ENCODE measurements around the gene FAM222B.
A peak's percentile ranks its signal among the peaks of the same experiment; 100 is the strongest.
"Not testable (repeated sequence)": the region's sequence is repeated elsewhere in the genome, so short reads cannot be mapped to it uniquely, and the experiment has no call there.

FAM222B gene

DNA sequence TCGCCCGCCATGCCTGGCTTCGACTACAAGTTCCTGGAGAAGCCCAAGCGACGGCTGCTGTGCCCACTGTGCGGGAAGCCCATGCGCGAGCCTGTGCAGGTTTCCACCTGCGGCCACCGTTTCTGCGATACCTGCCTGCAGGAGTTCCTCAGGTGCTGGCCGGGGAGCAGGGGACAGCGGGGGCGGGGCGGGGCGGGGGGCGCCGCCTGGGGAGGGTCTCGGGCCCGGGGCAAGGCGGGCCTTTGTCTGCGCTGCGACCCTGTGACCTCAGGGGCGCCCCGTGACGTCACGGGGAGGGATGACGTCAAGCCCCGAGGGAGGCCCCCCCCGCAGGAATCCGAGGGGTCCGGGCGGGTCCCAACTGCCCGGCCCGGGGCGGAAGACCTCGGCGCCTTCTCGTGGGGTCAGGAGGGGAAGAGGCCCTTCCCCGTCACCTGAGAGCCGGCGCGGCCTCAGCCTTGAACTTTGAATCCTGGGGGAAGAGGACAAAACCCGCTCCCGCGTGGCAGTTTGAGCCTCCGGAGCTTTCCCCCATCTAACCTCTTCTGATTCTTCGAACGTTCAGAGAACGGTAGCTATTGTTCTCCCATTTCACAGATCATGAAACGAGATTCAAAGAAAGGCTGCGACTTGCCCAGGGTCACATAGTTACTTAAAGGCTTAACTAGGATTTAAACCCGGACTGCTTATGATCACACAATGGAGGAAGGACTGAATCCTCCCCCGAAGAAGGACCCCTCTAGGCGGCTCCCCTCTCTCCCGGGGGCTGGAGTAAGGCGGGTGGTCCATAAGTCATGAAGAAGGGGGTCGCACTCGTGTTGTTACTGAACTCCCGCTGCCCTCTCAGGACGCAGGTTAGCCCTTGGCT is 98.3 kb downstream of the FAM222B start:
- peak; percentile 56 for DNase-seq

- DNase-seq = peak; percentile 97
Measured at GRCh38 chr17:28743243-28744103, 99.1 kb downstream of the FAM222B start, which contains the start of gene TRAF4. TRAF4 (plus strand) TSS chr17:28744011; CDS start chr17:28744113, 102 bp downstream.

DNA sequence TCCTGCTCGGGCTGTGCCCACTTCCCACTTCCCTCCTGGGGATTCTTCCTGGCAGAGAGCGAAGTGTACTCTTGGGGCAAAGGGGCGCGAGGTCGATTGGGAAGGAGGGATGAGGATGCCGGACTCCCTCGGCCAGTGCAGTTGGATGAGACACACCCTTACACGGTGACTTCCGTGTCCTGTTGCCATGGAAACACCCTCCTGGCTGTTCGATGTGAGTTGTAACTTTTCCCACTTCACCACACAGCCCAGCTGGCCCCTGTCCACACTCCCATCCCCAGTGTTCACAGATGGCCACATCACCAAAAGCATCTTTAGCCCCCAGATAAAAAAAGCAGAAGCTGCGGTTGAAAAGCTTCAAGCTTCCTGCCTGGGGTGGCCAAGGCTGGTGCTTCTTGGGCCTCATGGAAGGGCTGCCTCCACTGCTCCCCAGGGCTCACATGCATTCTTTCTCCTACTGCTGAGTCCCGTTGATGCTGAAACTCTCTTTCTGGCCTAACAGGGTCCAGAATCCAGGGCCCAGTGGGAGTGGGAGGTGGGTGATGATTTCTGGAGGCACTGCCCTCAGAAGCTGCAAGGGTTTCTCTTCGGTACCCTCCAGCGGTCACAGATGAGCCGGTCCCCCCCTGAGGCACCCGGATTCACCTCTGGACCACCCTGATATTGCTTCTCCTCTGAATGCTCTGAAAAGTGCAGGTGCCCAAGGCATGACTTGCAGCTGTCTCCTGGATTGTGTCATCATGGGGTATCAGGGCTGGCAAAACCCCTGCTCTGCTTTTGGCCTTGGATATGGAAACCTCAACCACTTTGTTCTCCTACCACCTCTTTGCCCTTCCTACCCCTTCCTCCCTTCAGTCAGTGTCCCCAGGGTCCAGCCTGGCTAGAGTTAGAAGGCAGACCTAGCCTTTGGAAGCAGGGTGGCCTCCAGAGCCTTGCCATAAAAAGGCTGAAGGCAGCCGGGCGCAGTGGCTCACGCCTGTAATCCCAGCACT is 100.9 kb downstream of the FAM222B start:
- DNase-seq = no peak

GRCh38 chr17:28740406-28741357 is 101.9 kb downstream of the FAM222B start:
- DNase-seq = no peak

- DNase-seq = no peak
Measured at GRCh38 chr17:28738680-28739384, 103.8 kb downstream of the FAM222B start.

DNA sequence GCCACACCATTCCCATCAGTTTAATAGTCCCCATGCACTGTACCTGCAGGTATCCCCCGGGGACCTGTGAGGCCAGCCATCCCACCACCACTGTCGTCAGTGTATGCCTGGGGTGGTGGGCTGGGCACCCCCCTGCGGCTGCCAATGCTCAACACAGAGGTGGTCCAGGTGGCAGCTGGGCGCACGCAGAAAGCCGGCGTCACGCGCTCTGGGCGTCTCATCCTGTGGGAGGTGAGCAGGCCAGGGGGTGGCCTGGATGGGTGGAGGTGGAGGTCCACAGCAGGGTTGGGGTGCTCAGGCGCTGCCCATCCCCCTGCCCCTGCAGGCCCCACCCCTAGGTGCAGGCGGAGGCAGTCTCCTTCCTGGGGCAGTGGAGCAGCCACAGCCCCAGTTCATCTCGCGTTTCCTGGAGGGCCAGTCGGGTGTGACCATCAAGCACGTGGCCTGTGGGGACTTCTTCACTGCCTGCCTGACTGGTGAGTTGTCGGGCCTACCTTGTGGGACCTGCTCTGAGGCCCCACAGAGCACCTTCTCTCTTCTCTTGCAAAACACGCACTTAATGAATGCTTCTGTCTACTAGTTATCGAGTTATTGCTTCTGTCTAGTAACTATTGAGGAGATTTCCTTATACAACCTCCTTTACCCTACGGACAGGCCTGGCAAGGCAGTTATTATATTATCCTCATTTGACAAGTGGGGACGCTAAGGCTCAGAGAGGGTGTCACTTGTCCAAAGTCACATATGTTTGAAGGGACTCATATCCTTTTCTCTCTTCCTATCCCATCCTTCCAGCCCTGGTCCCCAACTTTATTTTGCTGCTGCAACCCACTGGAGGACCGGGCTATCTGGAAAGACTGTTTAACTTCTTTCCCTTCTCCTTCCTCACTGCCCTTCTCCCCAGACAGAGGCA is 104.6 kb downstream of the FAM222B start:
- DNase-seq = no peak

GRCh38 chr17:28737316-28737715 is 105.3 kb downstream of the FAM222B start:
- DNase-seq = no peak

DNA sequence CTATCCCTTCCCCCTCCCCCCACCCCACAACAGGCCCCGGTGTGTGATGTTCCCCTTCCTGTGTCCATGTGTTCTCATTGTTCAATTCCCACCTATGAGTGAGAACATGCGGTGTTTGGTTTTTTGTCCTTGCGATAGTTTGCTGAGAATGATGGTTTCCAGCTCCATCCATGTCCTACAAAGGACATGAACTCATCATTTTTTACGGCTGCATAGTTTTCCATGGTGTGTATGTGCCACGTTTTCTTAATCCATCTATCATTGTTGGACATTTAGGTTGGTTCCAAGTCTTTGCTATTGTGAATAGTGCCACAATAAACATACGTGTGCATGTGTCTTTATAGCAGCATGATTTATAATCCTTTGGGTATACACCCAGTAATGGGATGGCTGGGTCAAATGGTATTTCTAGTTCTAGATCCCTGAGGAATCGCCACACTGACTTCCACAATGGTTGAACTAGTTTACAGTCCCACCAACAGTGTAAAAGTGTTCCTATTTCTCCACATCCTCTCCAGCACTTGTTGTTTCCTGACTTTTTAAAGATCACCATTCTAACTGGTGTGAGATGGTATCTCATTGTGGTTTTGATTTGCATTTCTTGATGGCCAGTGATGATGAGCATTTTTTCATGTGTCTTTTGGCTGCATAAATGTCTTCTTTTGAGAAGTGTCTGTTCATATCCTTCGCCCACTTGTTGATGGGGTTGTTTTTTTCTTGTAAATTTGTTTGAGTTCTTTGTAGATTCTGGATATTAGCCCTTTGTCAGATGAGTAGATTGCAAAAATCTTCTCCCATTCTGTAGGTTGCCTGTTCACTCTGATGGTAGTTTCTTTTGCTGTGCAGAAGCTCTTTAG is 106.4 kb downstream of the FAM222B start:
- not testable (repeated sequence) for DNase-seq

- no peak for DNase-seq
Measured at GRCh38 chr17:28735242-28735722, 107.3 kb downstream of the FAM222B start.

- DNase-seq = no peak
Measured at GRCh38 chr17:28734712-28735241, 107.8 kb downstream of the FAM222B start.

DNA sequence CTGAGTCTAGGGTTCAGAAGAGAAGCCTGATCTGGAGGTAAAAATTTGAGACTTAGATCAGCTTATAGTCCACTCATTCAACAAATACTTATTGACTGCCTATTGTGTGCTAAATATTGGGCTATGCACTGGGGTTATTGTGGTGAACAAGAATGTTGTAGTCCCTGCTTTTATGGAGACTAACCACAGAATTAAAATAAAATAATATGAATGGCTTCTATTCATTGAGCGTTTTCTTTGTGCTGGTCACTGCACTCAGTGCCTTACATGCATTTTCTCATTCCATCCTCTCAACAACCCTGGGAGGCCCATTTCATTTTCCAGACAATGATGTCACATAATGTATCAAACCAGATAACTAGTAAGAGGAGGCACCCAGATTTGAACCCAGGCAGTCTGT is 109.2 kb downstream of the FAM222B start:
- DNase-seq = no peak

DNA sequence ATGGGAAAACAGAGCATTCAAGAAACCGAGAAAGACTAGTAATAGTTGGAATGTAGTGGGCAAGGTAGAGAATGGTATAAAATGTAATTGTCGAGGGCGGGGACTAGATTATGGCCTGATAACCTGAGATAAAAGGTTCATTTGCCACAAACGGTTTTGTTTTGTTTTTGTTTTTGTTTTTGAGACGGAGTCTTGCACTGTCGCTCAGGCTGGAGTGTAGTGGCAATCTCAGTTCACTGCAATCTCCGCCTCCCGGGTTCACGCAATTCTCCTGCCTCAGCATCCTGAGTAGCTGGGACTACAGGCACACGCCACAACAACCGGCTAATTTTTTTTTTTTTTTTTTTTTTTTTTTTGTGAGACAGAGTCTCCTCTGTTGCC is 112.7 kb downstream of the FAM222B start:
- DNase-seq = no peak

GRCh38 chr17:28728364-28729200 is 114.0 kb downstream of the FAM222B start, which contains the start of gene NEK8:
NEK8 (plus strand) TSS chr17:28728788; CDS start chr17:28728814, 26 bp downstream.
- DNase-seq = peak; percentile 97

DNA sequence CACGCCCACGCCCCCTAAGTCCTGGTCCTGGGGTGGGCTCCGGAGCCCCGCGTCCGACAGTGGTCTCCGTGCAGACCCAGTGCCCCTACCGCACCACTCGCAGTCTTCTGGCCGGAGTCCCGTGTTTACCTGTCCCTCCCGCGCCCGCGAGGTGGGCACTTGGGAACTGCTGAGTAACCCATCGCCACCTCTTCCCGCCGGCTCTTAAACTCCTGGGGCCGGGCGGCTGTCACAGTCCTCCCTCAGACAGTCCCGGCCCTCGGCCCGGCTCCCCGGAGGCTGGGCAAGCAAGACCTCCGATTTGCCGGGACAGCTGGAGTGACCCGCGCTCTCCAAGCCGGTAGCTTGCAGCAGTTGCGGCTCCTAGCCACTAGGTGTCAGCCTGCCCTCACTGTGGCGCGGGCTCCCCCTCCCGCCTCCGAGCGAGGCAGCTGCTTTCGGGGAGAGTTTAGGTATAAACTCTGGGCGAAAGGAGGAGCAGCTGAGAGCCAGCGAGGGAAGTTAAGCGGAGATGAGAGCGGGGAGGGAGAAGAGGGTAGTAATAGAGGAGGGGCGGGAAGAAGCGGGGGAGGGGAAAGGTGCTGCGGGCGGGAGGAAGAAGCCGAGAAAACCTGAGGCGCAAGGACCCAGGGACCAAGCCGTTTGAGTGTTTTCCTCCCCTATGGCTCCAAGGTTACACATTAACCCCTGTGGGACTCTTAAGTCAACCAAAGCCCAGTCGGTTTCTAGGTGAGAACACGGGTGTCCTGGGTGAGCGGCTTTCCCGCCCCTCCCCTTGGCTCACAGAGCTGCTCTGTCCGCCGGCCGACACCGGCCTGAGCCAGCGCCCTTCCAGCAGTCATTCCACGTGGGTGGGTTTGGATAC is 115.7 kb downstream of the FAM222B start:
- peak; percentile 98 for DNase-seq

DNA sequence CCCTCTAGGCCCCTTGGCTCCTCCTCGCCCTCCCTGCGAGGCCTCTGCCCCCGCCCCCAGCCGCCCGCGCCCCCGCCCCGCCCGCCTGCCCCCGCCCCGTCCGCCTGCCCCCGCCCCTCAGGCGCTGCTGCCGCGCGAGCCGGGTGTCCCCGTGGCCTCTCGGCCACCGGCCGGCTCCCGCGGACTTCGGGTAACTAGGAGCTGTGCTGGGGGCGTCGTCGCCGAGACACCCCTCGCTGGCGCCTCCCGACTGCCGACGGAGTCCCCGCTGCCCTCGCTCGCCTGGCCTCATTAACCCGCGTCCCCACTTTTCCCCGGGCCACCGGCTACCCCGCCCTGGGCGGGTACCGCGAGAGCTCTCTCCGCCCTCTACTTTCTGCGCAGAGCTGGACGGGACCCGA is 116.4 kb downstream of the FAM222B start, which contains the start of gene TLCD1:
Gene TLCD1 (minus strand): TSS at position 8 of the 401 bp plus-strand sequence. CDS start 136 bp downstream, outside the sequence.
- DNase-seq = peak; percentile 87
